H1 (cell line): Measurements from ENCODE around the gene AAMDC.
"Not testable (repeated sequence)": the region's sequence is repeated elsewhere in the genome, so short reads cannot be mapped to it uniquely, and the experiment has no call there.

Experiments used
- JUND ChIP-seq: IDR thresholded peaks from 2 replicates; pipeline ENCODE4 v1.6.1; 2011; ENCODE audit warnings: mild to moderate bottlenecking, improper control_type of control experiment, low read length
- TF ChIP-seq, protein P1 (sequence below), 3 experiments: IDR thresholded peaks; 1 replicate in 2 of 3; 2 replicates in 1 of 3; pipeline versions ENCODE4 v1.5.1 to v1.6.1; 2011; ENCODE audit warnings: low read length in 3 of 3, mild to moderate bottlenecking in 3 of 3, inconsistent platforms in 2 of 3, low read depth in 1 of 3, moderate library complexity in 1 of 3; ENCODE audit not compliant: insufficient read depth in 1 of 3; ENCODE audit errors: control extremely low read depth in 1 of 3

DNA sequence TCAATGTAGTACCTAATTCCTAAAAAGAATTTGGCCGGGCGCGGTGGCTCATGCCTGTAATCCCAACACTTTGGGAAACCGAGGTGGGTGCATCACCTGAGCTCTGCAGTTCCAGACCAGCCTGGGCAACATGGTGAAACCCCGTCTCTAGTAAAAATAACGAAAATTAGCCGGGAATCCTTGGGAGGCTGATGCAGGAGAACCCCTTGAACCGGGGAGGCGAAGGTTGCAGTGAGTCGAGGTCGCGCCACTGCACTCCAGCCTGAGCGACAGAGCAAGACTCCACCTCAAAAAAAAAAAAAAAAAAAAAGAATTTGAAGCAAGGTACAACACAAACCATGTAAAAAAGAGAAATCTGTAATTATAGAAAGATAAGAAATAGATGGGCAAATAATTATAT is 1.2 kb downstream of the AAMDC start:
- not testable (repeated sequence) for TF ChIP-seq JUND
- TF ChIP-seq, protein P1, sequence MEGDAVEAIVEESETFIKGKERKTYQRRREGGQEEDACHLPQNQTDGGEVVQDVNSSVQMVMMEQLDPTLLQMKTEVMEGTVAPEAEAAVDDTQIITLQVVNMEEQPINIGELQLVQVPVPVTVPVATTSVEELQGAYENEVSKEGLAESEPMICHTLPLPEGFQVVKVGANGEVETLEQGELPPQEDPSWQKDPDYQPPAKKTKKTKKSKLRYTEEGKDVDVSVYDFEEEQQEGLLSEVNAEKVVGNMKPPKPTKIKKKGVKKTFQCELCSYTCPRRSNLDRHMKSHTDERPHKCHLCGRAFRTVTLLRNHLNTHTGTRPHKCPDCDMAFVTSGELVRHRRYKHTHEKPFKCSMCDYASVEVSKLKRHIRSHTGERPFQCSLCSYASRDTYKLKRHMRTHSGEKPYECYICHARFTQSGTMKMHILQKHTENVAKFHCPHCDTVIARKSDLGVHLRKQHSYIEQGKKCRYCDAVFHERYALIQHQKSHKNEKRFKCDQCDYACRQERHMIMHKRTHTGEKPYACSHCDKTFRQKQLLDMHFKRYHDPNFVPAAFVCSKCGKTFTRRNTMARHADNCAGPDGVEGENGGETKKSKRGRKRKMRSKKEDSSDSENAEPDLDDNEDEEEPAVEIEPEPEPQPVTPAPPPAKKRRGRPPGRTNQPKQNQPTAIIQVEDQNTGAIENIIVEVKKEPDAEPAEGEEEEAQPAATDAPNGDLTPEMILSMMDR (IDR thresholded peaks at IDR 0.05; ENCODE audit: control extremely low read depth in 1 of 3, insufficient read depth in 1 of 3, low read depth in 1 of 3, low read length in 3 of 3): not testable (repeated sequence)
